ENCODE measurements around the gene SH3TC1.

SH3TC1 gene

DNA sequence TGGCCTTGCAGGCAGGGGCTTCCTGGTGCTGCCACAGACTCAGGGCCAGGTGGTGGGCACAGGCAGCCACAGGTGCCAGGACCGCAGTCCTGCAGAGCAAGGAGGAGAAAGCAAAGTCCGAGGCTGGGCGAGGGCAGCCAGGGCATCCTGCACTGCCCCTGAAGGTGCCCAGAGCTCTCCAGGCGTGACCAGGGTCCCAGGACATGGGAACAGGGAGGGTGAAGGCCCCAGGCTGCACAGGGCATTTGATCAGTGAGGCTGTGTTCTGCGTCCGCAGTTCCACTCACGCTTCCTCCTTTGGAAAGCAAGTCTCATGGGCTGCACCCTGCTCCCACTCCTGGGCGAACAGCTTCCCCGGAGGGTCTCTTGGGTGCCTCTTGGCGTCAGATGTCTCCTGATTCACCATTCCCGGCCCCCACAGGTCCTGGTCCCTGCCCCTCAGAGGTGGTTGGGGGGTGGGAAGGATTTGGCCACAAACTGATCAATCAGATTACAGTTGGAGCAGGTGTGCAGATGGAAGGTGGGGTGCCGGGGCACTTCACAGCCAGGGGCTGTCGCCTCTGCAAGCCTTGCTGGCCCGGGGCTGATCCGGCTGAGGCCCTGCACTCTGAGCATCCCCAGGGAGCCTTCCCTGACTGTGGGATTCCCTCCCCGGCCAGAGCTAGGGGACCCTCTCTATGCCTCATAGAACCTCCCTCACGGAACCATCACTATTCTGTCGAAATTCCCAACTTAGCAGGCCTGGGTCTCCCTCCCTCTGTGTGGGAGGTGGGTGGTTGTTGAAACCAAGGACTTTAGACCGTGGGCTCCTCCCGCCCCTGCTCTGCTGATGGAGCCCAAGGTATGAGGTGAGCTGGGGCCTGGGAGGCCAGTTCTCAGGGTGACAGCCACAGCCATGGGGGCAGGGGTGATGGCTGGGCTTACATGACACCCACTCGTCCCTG, 3.3 kb downstream of the SH3TC1 start:
- DNase-seq, result no peak

DNA sequence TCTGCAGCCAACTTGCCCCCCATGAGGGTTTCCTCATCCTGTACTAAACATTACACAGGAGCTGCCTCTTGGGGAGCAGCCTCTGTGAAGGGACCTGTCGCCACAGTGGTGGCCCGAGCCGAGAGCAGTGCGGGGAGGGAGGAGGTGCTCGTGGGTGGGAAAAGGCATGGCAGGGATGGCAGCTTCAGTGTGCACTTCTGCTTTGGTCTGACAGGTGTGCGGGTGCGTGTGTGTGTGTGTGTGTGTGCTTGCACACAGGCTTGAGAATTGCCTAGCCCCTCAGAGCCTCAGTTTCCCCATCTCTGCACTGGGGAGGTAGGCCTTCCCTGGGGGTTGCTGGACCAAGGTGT, 3.9 kb downstream of the SH3TC1 start:
- no peak for DNase-seq

DNA sequence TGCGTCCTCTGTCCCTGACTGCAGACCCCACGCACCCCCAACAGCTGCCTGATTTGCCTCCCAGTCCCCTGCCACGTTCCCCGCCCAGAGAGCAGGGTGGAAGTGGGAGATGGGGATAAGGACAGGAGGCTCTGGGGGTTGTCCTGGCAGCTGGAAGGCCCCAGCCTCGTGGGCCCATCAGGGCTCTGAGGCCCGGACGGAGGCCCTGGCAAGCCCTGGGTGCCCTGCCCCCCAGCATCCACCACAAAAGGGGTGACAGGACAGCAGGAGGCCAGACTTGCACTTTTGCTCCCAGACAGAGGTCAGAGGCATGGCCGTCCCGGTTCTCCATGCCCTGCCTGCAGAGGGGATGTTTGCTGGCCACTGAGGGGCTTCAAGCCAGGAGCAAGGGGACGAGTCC, 4.7 kb downstream of the SH3TC1 start:
- no peak for DNase-seq

DNA sequence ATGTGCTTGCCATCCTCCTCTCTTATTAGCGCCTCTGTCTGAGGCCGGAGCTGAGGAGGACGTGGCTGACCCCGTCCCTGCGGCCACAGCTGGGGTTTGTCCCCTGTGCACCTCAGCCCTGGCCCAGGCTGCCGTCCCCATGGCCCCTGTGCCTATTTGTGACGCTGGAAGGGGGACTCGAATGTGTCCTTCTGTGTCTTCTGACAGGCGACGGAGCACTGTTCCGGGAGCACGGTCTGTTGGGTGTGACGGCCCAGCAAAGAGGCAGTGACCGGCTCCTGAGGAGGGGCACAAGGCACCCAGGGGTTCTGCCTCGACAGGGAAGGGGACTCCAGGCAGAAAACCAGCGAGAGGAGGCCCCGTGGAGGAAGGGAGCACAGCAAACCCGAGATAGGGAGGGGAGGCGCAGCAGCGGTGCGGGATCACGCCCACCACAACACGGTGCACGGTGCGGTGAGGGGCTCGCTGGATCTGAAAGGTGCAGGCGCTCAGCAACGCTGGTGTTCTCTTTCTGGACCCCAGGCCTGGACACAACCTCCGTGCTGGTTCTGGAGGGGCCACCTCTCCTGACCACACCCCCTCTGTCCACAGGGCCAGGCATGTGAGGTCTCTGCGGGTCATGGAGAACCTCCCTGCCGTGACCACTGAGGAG, 5.6 kb downstream of the SH3TC1 start:
- DNase-seq, result no peak

DNA sequence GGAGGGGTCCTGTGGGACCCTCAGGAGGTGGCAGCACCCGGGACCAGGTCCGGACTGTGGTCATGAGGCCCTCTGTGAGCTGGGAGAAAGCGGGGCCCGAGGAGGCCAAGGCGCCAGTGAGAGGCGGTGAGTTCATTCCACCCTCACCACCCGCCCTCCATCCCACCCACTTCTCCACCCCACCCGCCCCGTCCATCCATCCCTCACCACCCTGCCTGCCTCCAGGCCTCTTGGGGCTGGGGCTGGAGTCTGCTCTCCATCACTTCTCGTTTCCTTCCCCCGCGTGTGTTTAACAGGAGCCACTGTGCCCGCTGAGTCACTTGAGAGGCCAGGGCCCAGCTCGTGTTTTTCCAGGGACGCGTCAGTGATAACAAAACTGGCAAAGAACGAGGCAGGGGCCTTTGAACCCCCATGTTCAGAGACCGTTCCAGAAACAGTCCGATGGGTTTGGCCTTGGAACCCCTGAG, 6.2 kb downstream of the SH3TC1 start:
- DNase-seq, result no peak

DNA sequence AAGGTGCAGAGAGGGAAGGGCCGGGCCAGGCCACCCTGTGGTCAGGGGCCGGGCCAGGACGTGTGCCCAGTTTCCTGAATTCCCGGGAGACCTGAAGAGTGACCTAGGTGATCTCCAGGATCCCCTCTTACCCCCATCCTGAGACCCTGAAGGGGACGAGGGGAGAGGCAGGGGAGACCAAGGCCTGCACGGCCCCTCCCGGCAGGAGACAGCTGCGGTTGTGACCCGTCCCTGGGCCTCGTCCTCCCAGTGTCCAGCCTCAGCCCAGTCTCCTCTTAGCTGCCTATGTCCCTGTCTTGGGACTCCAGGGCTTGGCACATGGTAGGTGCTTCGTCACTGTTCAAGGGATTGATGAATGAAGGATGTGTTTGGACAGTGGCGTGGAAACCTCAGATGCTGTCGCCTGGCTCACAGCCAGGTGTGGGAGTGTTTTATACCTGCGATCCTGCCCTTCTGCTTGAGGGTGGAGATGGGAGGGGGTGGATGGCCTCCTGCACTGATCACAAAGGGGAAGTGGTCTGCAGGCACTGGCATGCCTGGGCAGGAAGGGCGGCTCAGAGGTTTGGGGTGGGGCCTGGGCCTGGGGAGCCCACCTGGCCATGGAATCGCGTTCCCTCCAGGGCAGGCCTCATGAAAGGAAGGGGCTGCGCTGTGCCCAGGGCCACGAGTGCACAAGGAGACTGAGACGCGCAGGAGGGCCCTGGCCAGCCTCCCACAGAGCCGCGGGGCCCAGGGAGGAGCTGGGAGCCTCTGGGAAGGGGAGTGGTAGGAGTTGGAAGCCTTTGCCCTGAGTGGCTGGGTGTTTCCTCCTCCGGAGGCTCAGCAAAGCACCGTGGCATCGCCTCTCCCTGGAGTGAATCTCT, 6.9 kb downstream of the SH3TC1 start:
- peak; percentile 63 for DNase-seq

DNA sequence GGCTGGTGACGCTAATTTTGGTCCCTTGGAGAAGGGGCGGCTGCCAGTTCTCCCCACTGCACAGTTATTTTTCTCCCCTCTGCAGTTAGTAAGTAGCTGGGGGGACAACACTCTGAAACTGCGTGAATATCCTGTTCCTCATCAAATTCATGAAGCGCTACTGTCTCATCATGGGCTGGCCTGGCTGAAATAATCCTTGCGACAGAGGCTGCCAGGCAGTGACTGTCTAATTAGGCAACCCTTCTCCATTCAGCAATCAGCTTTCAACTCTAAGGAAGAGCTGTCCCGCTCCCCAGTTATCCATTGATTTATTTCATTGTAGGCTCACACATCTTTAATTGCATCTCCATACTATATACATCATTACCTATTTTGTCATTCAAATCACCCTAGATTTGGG, 8.2 kb downstream of the SH3TC1 start:
- DNase-seq, result no peak

DNA sequence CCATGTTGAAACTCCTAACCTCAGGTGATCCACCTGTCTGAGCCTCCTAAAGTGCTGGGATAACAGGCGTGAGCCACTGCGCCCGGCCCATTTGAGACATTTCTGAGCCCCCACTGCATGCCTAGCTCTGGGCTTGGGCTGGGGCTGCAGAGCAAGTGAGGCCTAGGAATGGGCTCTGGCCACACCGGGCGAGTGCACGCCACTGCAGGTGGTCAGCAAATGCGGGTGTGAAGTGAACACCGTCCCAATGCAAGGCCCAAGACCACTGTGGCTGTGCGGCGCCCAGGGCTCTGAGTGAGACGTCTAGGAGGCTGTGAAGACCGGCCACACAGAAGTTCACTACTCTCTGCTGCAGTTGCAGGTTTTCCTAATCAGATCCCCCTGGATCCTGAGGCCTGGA, 9.5 kb downstream of the SH3TC1 start:
- no peak for DNase-seq

DNA sequence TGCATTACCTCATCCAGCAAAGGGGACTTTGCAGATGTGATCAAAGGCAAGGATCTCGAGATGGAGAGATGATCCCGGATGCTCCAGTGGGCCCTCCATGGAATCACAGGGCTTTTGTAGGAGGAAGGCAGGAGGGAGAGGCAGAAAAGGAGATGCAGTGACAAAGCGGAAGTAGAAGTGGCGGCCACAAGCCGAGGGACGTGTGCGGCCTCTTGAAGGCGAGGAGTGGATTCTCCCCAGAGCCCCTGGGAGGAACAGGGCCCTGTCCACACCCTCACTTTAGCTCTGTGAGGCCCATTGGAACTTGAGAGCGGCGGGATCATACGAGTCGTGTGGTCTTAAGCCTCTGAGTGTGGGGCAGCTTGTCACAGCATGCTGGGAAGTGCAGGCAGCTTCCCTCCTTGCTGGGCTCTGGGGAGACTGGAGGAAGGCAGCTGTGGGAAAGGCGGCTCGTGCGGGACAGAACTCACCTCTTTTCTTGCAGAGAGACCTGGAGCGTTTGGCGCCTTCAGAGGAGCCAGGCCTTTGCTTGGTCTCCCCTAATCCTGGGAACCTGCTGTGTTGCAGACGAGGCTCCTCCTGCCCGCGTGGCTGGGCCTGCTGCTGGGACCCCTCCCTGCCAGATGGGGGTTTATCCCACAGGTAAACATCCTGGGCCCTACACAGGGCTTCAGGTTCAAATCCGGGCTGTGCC, 10.2 kb downstream of the SH3TC1 start:
- no peak for DNase-seq

DNA sequence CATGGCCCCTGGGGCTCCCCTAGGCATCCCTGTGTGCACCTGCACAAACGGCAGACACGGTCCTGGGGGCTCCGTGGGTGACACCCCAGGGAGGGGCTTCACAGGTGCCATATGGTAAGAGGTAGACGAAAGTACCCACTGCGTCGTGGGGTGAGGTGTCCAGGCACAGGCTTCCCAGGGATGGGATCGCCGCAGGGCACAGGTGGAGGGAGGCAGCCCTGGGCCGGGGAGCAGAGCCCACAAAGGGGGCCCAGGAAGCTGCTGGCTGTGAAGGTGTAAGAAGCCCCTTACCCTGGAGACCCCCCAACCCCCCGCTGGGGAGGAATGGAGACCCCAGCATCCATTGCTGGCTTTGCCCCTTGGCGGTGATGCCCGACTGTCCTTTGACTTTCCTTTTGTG, 10.9 kb downstream of the SH3TC1 start:
- no peak for DNase-seq

DNA sequence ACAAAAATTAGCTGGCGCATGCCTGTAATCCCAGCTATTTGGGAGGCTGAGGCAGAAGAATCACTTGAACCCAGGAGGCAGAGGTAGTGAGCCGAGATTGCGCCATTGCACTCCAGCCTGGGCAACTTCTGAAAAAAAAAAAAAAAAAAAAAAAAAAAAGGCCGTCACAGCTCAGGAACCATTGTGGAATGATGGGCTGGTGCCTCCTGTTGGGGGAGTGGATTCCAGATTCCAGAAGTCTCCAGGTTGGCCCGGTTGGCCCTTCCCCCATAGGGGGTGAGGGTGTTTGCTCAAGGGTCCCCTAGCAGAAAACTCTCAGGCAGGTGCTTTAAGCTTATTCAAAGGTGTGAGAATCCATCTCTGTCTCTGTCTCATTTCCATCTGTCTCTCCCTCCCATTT, 11.5 kb downstream of the SH3TC1 start:
- DNase-seq, result no peak

DNA sequence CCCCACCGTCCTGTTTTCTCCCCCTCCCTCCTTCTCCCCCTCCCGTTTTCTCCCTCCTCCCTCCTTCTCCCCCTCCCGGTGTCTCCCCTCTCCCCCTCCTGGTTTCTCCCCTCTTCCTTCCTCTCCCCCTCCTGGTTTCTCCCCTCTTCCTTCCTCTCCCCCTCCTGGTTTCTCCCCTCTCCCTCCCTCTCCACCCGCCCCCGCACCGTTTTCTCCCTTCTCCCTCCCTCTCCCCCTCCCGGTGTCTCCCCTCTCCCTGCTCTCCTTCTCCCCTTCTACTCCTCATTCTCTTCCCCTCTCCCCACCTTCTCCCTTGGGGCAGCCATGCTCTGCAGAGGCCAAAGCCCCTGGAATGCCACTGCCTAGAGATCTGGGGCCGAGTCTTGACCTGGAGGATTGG, 12.2 kb downstream of the SH3TC1 start:
- DNase-seq, result no peak

DNA sequence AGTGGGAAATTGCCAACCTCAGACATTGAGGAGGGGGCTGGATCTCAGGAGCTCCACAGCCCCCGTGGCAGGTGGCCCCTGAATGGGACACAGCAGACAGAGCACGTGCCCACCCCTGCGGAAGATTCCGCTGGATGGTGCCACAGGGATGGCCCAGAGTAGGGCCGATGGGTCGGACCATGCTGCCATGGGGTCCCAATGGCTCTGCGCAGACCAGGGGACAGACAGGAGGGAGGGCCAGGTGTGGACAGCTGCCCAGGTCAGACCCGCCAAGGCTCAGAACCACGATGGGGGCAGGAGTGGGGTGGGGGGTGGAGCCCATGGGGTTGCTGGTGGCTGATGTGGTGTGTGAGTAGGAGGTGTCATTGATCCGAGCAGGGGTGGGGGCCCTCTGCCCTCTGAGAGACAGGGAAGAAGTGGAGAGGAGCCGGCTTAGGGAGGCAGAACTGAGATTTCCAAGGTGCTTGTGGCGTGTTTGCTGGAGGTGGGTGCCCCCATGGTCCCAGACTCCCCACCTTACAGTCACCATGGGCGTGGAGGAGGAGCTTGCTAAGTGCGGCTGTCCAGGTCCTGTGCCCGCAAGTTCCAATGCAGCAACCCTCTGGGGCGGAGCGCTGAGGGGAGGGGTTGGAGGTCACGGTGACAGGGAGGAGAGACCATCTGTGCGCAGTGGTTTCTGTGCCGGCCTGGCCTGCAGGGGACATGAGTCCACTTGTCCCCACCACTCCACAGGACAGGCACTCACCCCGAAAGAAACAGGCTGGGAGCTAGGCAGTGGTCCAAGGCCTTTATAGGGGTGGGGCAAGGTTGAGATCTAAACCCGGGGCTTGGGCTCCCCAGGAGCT, 12.9 kb downstream of the SH3TC1 start:
- no peak for DNase-seq

DNA sequence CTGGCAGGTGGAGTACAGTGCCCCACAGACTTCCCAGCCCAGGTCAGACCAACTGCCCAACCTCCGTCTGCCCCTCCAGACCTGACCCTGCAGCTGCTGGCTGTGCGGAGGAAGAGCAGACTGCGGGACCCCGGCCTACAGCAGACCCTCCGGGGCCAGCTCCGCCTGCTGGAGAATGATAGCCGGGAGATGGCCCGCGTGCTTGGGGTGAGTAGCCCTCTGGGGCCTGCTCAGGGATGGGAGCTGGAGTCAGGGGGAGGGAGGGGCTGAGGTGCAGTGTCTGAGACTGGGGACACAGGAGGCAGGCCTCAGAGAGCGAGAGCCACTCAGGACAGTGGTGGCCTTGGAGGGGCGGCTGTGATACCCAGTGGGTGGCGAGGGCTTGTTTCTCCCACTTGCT, 13.5 kb downstream of the SH3TC1 start:
- no peak for DNase-seq

DNA sequence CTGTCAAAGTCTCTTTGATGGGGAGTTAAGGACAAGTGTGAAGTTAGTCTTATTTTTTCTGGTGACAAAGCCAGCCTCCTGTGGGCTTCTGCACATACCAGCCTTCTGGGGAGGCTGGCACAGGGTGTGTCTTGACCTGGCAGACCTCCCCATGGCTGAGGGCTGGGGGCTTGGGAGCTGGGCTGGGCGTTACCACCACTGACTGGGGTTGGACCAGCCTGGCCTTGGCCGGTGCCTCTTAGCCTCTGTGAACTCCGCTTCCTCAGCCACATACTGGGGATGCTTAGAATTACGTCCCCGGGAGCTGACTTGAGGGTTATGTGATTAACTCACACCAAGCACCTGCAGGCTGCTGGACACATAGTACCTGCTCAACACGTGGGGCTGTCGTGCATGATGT, 14.0 kb downstream of the SH3TC1 start:
- DNase-seq, result no peak

DNA sequence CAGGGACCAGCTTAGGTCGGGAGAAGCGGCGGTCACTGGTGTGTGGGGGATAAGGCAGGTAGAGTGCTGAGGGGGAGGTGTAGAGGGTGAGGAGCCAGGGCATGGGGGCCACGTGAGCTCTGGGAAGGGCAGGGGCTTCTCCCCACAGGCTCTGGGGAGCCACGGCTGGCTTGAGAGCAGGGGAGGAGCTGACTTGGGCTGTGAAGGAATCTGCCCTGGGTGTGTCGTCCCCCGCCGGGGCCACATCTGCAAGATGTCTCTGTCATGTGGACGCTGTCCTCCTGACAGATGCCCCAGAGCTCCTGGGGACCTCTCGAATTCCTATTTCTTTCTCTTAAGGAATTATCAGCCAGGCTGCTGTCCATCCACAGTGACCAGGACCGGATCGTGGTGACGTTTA, 15.0 kb downstream of the SH3TC1 start:
- DNase-seq, result no peak

DNA sequence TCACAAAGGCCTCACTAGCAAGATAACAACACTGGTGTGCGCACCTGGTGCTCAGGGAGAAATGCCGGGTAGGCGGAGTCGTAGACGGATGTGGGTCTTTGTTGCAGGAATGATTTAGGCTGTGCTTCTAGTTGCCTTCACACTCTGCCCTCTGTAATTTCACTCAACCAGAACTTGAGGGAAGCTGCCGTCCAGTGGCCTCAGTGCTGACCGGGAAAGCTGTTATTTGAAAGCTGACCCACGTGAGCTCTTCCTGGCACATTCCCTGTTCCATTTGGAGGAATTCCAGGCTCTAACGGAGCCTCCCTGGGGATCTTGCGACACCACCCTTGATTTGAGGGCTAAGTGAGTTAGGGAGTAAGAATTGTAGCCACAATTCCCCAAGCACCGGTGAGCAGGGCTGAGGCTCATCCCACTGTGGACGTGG, 15.9 kb downstream of the SH3TC1 start:
- peak; percentile 58 for DNase-seq

DNA sequence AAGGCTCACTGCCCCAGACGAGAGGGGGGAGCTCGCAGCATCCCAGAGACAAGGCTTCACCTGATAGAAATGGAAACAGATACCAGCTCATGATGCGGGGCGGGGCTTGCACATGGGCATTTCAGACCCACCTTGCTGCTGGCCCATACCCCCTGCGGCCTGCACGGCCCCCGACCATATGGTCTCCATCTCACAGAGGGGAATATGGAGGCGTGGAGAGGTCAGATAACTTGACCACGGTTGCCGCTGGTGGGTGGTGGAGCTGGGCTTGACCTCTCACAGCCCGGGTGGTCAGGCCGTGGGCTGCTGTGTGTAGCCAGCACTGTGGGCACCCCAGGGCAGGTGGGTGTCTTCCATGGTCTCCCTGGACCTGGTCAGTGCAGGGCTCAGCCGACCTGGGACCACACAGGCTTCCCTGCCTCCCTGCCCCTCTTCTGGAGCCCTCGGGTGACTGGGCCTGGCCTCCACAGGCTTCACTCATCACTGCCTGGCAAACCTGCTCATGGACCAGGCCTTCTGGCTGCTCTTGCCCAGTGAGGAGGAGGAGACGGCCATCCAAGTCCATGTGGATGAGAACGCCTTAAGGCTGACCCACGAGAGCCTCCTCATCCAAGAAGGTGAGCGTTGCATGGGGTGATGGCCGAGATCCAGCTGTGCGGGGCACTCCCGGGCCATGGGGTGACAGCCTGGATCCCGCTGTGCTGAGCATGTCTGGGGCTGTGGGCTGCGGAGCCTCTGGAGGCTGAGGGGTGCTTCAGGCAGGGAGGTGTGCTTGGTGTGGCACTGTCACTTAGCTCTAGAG, 16.8 kb downstream of the SH3TC1 start:
- DNase-seq, result no peak

DNA sequence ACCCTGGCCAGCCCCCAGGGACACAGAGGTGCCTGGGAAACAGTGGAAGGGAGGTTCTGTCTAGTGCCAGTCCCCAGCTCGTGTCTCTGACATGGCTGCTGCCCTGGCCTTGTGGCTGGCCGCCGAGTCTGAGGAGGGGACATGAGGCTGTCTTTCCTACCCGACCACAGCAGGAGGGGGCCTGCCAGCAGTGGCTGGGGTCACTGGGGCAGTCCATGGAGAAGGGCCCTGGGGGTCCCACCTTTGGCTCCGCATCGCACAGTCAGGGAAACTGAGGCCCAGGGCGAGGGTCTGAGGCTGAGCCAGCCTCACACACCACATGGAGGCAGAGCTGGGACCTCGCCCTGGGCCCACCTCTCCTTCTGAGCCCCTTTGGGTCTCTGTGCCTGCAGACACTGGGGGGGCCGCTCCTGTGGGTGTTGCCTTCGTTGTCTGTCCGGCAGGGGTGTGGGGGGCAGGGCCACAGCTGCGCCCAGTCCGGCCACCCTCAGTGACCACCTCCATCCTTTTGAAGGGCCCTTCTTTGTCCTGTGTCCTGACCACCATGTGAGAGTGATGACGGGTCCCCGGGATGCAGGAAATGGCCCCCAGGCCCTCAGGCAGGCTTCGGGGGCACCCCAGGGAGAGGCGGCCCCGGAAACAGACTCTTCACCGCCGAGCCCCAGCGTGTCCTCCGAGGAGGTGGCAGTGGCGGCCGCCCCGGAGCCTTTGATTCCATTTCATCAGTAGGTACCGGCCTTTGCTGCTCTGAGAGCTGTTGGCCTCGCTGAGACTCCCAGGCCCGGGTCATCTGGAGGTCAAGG, 17.6 kb downstream of the SH3TC1 start:
- no peak for DNase-seq

DNA sequence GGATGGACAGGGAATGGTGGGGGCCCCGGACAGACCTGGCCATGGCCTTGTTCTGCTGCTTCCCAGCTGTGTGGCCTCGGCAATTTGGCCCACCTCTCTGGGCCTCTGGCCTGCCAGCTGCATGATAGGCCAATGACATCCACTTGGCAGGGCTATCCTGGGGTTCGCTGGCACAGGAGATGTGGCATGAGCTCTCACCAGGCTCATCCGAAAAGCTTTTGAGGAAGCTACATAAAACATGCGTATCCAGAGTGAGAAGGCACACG, 18.1 kb downstream of the SH3TC1 start:
- DNase-seq, result no peak

Measured in NCI-H345 (cell line).